GM18499 (cell line): Measurements from ENCODE around the gene CRYM.
"Not testable (repeated sequence)": the region's sequence is repeated elsewhere in the genome, so short reads cannot be mapped to it uniquely, and the experiment has no call there.

Experiments
- ATAC-seq: cut with Tn5 transposase; IDR thresholded peaks from one replicate; pipeline ENCODE4 v1.9.1; 2021; ENCODE audit warnings: moderate number of reproducible peaks; ENCODE audit not compliant: insufficient read depth, unreplicated experiment

CRYM gene

GRCh38 chr16:21277927-21278706, at the start of gene CRYM:
TSS of gene CRYM (minus strand) at chr16:21278290. CDS start at chr16:21278251, 39 bp downstream.
- no peak for ATAC-seq

DNA sequence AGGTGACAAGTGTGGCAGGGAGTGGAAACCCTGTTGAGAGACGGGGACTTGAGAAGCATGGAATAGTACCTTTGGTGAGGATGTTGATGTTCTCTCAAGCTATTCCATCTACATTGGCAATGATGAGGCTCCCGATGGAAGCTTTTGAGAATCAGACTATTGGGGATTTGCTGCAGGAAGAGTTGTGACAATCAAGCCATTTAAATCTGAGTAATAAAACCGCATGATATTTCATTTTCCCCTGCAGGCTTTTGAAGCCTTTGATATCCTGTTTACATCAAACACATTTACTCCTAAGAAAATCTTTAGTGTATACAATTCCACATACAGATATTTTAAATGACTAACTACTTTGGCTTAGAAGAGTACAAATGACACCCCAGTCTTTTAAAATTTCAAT, 49.0 kb upstream of the CRYM start:
- no peak for ATAC-seq

- ATAC-seq: no peak
Observed at GRCh38 chr16:21326459-21326858, 48.4 kb upstream of the CRYM start.

DNA sequence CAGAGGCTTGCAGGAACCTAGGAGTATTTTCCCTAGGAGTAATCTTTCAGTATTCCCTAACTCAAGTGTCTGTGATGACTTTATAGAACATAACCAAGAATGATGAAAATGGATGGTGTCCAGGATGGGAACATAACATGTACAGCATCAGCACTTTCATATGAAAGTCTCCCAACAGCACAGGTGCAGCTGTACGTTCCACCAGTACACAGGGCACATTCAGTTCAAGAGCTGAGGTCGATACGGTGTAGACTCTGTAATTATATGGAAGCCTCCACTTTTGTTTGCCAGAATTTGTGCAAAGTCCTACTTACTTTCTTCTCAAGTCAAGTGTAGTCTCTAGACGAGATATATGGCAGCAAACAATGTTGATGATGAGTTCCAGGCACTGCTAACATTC, 46.2 kb upstream of the CRYM start:
- no peak for ATAC-seq

DNA sequence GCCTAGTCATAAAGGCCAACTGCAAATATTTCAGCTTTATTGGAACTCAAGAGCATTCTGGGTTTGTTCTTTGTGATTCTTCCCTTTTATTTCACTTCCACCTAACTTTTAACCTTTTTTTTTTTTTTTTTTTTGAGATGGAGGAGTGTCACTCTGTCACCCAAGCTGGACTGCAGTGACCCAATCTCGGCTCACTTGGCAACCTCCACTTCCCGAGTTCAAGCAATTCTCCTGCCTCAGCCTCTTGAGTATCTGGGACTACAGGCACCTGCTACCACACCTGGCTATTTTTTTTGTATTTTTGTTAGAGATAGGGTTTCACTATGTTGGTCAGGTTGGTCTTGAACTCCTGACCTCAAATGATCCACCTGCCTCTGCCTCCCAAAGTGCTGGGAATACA, 44.2 kb upstream of the CRYM start:
- ATAC-seq: not testable (repeated sequence)

GRCh38 chr16:21321736-21322135, 43.6 kb upstream of the CRYM start:
- ATAC-seq: no peak

DNA sequence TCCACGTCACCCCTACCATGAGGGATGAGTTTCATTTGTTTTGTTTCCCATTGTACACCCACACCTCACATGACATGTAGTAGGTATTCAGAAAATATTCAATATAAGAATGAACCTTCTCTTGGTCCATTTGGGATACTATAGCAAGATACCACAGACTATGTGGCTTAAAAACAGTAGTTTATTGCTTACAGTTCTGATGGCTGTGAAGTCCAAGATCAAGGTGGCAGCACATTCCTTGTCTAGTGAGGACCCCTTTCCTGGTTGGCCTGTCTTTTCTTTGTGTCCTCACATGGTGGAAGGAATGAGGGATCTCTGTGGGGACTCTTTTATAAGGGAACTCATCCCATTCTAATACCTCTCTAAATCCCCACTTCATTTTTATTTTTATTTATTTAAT, 36.2 kb upstream of the CRYM start:
- no peak for ATAC-seq

GRCh38 chr16:21312863-21313372, 34.8 kb upstream of the CRYM start:
- ATAC-seq: not testable (repeated sequence)

DNA sequence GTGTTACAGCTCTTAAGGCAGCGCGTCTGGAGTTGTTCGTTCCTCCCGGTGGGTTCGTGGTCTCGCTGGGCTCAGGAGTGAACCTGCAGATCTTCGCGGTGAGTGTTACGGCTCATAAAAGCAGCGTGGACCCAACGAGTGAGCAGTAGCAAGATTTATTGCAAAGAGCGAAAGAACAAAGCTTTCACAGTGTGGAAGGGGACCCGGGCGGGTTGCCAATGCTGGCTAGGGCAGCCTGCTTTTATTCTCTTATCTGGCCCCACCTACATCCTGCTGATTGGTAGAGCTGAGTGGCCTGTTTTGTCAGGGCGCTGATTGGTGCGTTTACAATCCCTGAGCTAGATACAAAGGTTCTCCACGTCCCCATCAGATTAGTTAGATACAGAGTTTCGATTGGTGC, 34.0 kb upstream of the CRYM start:
- not testable (repeated sequence) for ATAC-seq

DNA sequence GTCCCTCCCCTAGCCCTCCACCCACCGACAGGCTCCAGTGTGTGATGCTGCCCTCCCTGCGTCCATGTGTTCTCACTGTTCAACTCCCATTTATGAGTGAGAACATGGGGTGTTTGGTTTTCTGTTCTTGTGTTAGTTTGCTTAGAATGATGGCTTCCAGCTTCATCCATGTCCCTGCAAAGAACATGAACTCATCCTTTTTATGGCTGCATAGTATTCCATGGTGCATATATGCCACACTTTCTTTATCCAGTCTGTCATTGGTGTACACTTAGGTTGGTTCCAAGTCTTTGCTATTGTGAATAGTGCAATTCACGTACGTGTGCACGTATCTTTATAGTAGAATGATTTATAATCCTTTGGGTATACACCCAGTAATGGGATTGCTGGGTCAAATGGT, 28.6 kb upstream of the CRYM start:
- not testable (repeated sequence) for ATAC-seq

GRCh38 chr16:21302898-21303528, 24.9 kb upstream of the CRYM start:
- ATAC-seq: no peak

DNA sequence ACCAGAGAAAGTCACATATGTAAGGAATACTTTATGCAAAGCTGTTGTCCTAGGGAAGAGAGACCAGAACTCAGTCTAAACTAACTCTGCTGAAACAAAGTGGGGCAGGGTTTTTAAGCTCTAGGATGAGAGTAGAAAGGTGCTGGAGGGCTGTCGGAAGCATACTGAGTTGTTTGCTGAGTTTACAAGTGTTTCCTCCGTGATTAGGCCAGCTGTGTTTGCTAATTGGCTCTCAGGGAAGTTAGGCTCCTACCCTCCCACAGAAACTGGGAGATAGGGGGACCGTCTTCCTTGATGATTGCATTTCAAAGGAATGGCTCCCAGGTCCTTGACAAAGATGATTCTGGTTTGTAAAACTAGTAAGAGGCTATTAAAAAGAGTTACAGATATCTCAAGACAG, 24.4 kb upstream of the CRYM start:
- ATAC-seq: no peak

DNA sequence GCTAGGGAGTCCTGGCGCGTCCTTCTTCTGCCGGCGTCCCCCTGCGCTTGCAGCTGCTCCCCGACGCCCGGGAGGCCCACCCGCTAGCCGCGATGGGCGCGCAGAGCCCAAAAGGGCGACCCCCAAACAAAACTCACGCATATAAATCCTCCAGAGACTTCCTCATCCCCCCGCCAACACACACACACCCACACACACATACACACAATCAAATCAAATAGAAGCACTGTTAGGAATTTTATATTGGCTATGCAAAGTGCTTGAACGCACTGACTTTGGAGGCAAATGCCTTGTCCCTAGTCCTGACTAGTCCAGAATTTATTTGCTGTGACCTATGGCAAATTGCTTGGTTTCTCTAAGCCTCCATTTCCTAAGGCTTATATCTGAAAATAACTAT, 23.8 kb upstream of the CRYM start:
- no peak for ATAC-seq

- ATAC-seq: no peak
Observed at GRCh38 chr16:21301168-21301894, 23.2 kb upstream of the CRYM start.

DNA sequence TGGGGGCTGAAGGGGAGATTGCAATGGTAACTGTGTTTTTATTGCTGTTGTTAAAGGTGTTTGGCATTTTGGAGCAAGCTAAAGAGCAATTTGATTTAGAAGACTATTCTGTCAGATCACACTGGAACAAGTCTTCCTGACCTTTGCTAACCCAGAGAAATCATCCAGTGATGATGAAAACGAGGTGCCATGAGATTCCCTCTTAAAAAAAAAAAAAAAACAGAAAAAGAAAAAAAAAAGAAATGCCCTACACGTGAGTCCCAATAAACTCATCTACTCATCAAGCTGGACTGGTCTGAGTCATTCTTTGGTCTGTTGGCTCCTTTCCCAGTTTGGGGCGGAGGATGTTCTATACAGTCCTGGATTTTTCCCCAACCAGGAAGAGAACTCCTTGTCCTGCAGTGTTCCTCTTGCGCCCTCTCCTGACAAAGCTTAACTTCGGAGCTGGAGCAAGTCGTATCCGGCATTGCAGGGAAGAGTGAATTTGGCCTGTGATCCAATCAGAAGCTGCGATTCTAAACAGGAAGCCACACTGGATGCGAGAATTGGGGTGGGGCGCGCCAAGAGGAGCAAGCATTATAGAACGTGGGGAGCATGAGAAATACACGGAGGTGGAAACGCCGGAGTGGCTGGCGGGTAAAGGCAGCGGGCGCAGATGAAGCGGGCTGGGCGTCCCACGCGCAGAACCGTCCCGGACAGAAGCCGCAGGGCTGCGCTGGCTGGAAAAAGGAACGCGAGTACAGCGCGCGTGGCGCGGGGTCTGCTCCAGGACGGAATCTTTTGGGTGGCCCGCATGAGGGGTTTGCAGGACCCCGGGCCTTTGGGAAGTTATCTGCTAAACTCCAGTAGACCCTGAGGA, 22.4 kb upstream of the CRYM start:
- ATAC-seq: no peak

DNA sequence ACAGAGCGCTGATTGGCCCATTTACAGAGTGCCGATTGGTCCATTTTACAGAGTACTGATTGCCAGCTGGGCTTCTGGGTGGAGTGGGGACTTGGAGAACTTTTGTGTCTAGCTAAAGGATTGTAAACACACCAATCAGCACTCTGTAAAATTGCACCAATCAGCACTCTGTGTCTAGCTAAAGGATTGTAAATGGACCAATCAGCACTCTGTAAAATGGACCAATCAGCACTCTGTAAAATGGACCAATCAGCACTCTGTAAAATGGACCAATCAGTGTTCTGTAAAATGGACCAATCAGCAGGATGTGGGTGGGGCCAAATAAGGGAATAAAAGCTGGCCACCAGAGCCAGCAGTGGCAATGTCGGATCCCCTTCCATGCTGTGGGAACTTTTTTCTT, 11.7 kb upstream of the CRYM start:
- not testable (repeated sequence) for ATAC-seq

- no peak for ATAC-seq
Observed at GRCh38 chr16:21285314-21285713, 7.2 kb upstream of the CRYM start.

DNA sequence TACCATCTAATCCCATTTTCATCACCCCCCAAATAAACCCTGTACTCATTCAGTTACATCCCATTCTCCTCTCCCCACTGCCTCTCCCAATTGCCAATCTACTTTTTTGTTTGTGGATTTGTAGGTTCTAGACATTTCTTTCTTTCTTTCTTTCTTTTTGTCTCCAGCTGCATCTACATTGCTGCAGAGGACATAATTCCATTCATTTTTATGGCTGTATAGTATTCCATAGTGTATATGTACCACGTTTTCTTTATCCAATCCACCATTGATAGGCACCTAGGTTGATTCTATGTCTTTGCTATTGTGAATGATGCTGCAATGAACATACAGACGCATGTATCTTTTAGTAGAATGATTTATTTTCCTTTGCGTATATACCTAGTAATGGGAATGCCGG, 6.3 kb upstream of the CRYM start:
- no peak for ATAC-seq

DNA sequence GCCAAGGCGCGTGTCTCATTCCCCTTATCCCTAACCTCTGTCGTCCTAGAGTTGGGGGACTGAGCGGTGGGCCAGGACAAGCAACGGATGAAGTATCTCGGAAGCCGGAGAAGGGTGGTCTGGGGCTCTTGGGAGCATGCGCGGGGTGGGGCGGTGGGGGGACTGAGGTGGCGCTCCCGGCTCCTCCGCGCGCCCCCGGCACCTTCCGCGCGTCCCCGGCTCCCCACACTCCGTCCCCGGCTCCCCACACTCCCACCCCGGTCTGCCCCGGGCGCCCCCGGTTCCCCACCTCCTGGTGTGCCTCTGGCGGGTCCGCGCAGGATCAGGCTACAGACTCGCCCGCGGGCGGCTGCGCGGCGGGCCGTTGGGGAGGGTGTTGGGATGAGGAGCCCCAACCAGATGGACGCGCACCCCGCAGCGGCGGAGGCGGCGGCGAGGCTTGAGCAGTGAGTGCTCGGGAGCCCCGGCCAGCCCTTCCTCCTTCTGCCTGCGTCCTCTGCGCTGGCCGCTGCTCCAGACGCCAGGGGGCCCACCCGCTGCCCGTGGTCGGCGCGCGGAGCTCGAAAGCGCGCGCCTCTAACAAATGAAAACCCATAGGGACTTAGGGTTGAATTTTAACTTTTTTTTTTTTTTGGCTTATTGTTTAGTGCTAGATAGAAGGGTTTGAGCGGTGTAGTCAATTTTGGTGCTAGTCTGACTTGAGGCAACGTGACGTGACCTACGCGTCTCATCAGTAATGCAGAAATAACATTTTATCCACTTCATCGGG, 5.6 kb upstream of the CRYM start:
- no peak for ATAC-seq
